PC-9 (cell line): ENCODE measurements around the gene CD55. TPM values are rescaled to one million over a fixed set of nuclear protein-coding genes. Genes with fewer than 3 reads are reported as not detected.

ENCODE experiments used
- BruUV-seq: library from RNA; stranded (reverse); fragments of 400-500 nt; replicated peaks from 2 replicates; lab custom pipeline; 2021; lab: Mats Ljungman, UMichigan
- CTCF ChIA-PET: fragments of 300-600 bp; sonication (Branson Sonifier 250); formaldehyde crosslinking; loops from one replicate; lab custom pipeline; 2022; ENCODE audit warnings: antibody characterized with exemption; lab: Charles Lee
- POLR2A ChIA-PET: fragments of 300-600 bp; sonication (Branson Sonifier 250); formaldehyde crosslinking; loops from one replicate; lab custom pipeline; 2022; ENCODE audit warnings: antibody characterized with exemption; ENCODE audit not compliant: unreplicated experiment; lab: Charles Lee
- DNase-seq, 2 experiments: peaks; one replicate each; pipeline versions ENCODE4 v3.0.0 to v3.0.0-alpha.2; 2015 to 2022; ENCODE audit warnings: mixed read lengths in 1 of 2
- H2AFZ ChIP-seq: fragments of 200-600 bp; sonication (generic); 2 replicates; pipeline ENCODE4 v1.8.1; 2017; ENCODE audit warnings: antibody characterized with exemption
- H3F3A ChIP-seq: fragments of 200-600 bp; sonication (generic); 2 replicates; pipeline ENCODE4 v1.8.1; 2017; ENCODE audit warnings: antibody characterized with exemption, mild to moderate bottlenecking, low read depth; ENCODE audit not compliant: insufficient read depth
- H3K27ac ChIP-seq: fragments of 200-600 bp; sonication (generic); 2 replicates; pipeline ENCODE4 v1.6.1; 2016; ENCODE audit warnings: mixed run types
- H3K27me3 ChIP-seq: fragments of 200-600 bp; sonication (generic); 2 replicates; pipeline ENCODE4 v1.6.1; 2016; ENCODE audit warnings: low read depth, mixed run types; ENCODE audit not compliant: insufficient read depth
- H3K36me3 ChIP-seq: fragments of 200-600 bp; sonication (generic); 2 replicates; pipeline ENCODE4 v1.6.1; 2016; ENCODE audit warnings: low read depth, mixed run types
- H3K4me1 ChIP-seq: fragments of 200-600 bp; sonication (generic); replicated peaks from 2 replicates; pipeline ENCODE4 v1.6.1; 2016; ENCODE audit warnings: mixed run types; ENCODE audit not compliant: insufficient read depth
- H3K4me2 ChIP-seq: fragments of 200-600 bp; sonication (generic); 2 replicates; pipeline ENCODE4 v1.6.1; 2017; ENCODE audit warnings: mixed run types
- H3K4me3 ChIP-seq: fragments of 200-600 bp; sonication (generic); 2 replicates; pipeline ENCODE4 v1.6.1; 2016; ENCODE audit warnings: mixed run types
- H3K79me2 ChIP-seq: fragments of 200-600 bp; sonication (generic); 2 replicates; pipeline ENCODE4 v1.6.1; 2017; ENCODE audit warnings: low read depth, mixed run types
- H3K9me2 ChIP-seq: fragments of 200-600 bp; sonication (generic); 2 replicates; pipeline ENCODE4 v1.8.1; 2017; ENCODE audit warnings: mild to moderate bottlenecking; ENCODE audit not compliant: insufficient read depth
- H3K9me3 ChIP-seq: fragments of 200-600 bp; sonication (generic); 2 replicates; pipeline ENCODE4 v1.8.1; 2016; ENCODE audit warnings: low read depth; ENCODE audit not compliant: insufficient read depth
- H4K20me1 ChIP-seq: fragments of 200-600 bp; sonication (generic); 2 replicates; pipeline ENCODE4 v1.8.1; 2017; ENCODE audit not compliant: insufficient read depth
- EZH2 ChIP-seq: fragments of 200-600 bp; sonication (generic); IDR thresholded peaks from 2 replicates; pipeline ENCODE4 v1.8.0; 2017; ENCODE audit warnings: antibody characterized with exemption, low read depth
- intact Hi-C: fragments of 100-400 bp; cut with micrococcal nuclease; formaldehyde crosslinking; loops from one replicate; pipeline ENCODE4 v1.10.0; 2022; ENCODE audit not compliant: unreplicated experiment
- total RNA-seq: library from RNA; stranded (reverse); gene quantifications from 2 replicates; pipeline ENCODE4 v1.2.3, GENCODE V29; 2021
- TF ChIP-seq, protein P1 (sequence below): fragments of 200-600 bp; sonication (generic); conservative IDR thresholded peaks from 2 replicates; pipeline ENCODE4 v1.6.1; 2017; ENCODE audit warnings: mixed run types, antibody characterized with exemption, mild to moderate bottlenecking, moderate library complexity

The CD55 gene
- total RNA-seq, 1 experiment from 2014 or later: 45.9 TPM

DNA sequence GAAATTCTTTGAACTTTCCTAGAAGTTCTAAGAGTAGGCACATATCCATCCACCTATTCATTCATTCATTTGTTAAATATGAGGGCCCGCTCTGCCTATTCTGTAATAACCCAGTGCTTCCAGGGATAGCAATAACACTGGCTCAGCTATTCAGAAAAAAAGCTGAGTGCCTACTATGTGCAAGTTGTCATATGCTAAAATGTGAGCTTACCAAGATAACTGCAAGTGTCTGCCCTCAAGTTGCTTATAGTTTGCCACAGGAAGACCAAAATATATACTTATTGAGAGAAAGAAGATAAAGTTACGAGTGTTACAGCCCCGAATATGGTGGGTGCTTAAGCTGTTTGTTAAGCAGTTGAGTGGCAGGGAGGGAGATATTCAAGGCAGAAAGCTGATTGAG is 39.6 kb downstream of the CD55 start:
- Histone ChIP-seq H3K9me3 (no peaks in the 10 kb centered on the region), H3F3A (no peaks in the 10 kb centered on the region), H3K79me2 (no peaks in the 10 kb centered on the region), H3K27ac (no peak overlapping the region), H3K9me2 (no peaks in the 10 kb centered on the region), H2AFZ (no peak overlapping the region), H3K4me2 (no peak overlapping the region), H3K4me3 (no peak overlapping the region), H3K27me3 (no peaks in the 10 kb centered on the region), H4K20me1 (peaks cover 4% of the 10 kb centered on the region; the same call in 1 of the 2 replicates), H3K36me3 (peaks cover 8% of the 10 kb centered on the region; the same call in 1 of the 2 replicates), H3K4me1 (no peaks in the 10 kb centered on the region)
- POLR2A ChIA-PET: no interaction called here
- intact Hi-C loops: no loop called here
- CTCF ChIA-PET: no interaction called here
- no peak for TF ChIP-seq EZH2
- TF ChIP-seq, protein P1, sequence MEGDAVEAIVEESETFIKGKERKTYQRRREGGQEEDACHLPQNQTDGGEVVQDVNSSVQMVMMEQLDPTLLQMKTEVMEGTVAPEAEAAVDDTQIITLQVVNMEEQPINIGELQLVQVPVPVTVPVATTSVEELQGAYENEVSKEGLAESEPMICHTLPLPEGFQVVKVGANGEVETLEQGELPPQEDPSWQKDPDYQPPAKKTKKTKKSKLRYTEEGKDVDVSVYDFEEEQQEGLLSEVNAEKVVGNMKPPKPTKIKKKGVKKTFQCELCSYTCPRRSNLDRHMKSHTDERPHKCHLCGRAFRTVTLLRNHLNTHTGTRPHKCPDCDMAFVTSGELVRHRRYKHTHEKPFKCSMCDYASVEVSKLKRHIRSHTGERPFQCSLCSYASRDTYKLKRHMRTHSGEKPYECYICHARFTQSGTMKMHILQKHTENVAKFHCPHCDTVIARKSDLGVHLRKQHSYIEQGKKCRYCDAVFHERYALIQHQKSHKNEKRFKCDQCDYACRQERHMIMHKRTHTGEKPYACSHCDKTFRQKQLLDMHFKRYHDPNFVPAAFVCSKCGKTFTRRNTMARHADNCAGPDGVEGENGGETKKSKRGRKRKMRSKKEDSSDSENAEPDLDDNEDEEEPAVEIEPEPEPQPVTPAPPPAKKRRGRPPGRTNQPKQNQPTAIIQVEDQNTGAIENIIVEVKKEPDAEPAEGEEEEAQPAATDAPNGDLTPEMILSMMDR: no peak
- no peak for DNase-seq
- BruUV-seq: no TSS peak

DNA sequence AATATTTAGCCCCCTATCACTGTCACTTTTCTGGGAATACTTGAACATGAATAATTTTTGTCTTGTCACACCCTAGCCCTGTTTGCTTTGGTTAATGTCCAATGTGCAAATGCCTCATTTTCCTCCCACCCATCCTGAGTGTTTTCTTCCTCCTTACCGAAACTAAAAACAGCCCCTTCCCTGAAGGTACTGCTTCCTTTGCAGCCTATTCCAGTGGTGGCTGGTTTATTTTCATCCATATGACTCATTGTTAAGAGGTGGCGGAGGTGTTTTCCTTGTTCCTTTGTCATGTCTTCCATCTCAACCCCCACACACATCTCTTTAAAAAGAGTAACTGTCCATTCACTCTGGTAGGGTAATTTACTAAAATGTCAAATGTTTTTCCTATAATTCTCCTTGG is 40.4 kb downstream of the CD55 start:
- Histone ChIP-seq H3K4me1 (no peaks in the 10 kb centered on the region), H3F3A (no peaks in the 10 kb centered on the region), H3K9me2 (no peaks in the 10 kb centered on the region), H3K36me3 (peaks cover 8% of the 10 kb centered on the region; the same call in 1 of the 2 replicates), H3K9me3 (no peaks in the 10 kb centered on the region), H3K27me3 (no peaks in the 10 kb centered on the region), H3K4me2 (no peak overlapping the region), H4K20me1 (no peaks in the 10 kb centered on the region), H3K27ac (no peak overlapping the region), H3K79me2 (no peaks in the 10 kb centered on the region), H3K4me3 (no peak overlapping the region), H2AFZ (no peak overlapping the region)
- no TSS peak for BruUV-seq
- DNase-seq: no peak
- CTCF ChIA-PET: no interaction called here
- TF ChIP-seq, protein P1: no peak
- TF ChIP-seq EZH2: no peak
- intact Hi-C loops: no loop called here
- POLR2A ChIA-PET: interaction anchor here (0.7 kb wide), 1 partner anchor 54 kb away, joined by 3 read pairs; no protein-coding TSS in a partner anchor

DNA sequence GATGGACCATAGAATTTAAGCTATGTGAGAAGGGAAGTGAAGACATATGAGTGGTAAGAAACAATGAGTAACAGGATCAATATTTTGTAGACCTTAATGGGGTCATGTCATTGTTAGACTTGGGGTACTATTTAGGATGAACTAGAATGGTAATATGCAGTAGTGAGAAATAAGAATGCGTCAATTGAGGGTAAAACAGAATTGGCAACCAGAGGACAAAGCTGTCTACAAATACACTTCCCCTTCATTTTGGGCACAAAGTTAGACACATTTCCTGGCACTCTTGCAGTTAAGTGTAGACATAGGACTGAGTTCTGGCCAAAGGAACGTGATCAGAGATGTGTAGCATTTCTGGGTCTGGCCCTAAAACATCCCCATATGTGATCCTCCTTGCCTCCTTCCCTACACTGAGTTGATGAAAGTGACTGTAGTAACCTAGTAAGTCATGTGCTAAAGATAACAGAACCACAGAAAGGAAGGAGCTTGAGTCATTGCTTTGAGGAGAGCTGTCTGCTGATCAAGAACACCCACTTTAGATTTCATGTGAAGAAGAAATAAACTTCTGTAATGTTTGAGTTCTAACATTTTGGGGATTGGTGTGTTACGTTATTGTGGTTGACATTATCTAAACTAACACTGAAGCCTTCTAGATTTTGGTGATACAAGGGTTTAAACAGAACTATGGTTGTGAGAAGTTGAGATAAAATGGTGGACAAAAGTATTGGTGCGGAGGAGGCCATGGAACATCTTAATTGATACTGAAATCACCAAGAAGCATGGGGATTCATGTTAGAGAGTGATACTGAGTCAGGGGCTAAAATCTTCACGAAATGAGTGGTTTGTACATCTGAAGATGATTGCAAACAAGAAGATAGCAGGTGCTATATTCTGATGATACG is 41.7 kb downstream of the CD55 start:
- ChIA-PET POLR2A (interaction anchor here (0.7 kb wide), 1 partner anchor 753 kb away, joined by 3 read pairs; no protein-coding TSS in a partner anchor), CTCF (no interaction called here)
- H4K20me1 ChIP-seq: no peaks in the 10 kb centered on the region
- no TSS peak for BruUV-seq
- DNase-seq: no peak
- H3K27me3 ChIP-seq: no peaks in the 10 kb centered on the region
- H3K9me2 ChIP-seq: no peaks in the 10 kb centered on the region
- H3K4me1 ChIP-seq: no peaks in the 10 kb centered on the region
- TF ChIP-seq, protein P1: no peak
- TF ChIP-seq EZH2: no peak
- H2AFZ ChIP-seq: no peak overlapping the region
- H3F3A ChIP-seq: no peaks in the 10 kb centered on the region
- no peaks in the 10 kb centered on the region for H3K9me3 ChIP-seq
- intact Hi-C loops: no loop called here
- H3K79me2 ChIP-seq: no peaks in the 10 kb centered on the region
- H3K27ac ChIP-seq: no peak overlapping the region
- no peak overlapping the region for H3K4me3 ChIP-seq
- H3K4me2 ChIP-seq: no peak overlapping the region
- H3K36me3 ChIP-seq: peaks cover 6% of the 10 kb centered on the region; the same call in 1 of the 2 replicates
